HEK293T (cell line): Measurements from ENCODE around the gene NEURL1.

Source experiments
- BHLHE40 ChIP-seq: fragments of 450-650 bp; IDR thresholded peaks from 2 replicates; pipeline ENCODE4 v1.6.1; 2016; ENCODE audit warnings: mild to moderate bottlenecking, moderate library complexity, borderline replicate concordance
- FOXA1 ChIP-seq: fragments of 450-650 bp; IDR thresholded peaks from 2 replicates; pipeline ENCODE4 v1.6.1; 2016; ENCODE audit warnings: mild to moderate bottlenecking
- FOXM1 ChIP-seq: fragments of 450-650 bp; IDR thresholded peaks from 2 replicates; pipeline ENCODE4 v1.6.1; 2017; ENCODE audit warnings: mild to moderate bottlenecking, borderline replicate concordance
- HDGF ChIP-seq: fragments of 450-650 bp; IDR thresholded peaks from 2 replicates; pipeline ENCODE4 v1.6.1; 2017; ENCODE audit warnings: antibody characterized with exemption, borderline replicate concordance
- LEF1 ChIP-seq: fragments of 450-650 bp; IDR thresholded peaks from 2 replicates; pipeline ENCODE4 v1.6.1; 2017; ENCODE audit warnings: mild to moderate bottlenecking, borderline replicate concordance
- NFRKB ChIP-seq: fragments of 450-650 bp; IDR thresholded peaks from 2 replicates; pipeline ENCODE4 v1.6.1; 2016; ENCODE audit warnings: mild to moderate bottlenecking, moderate library complexity
- SP1 ChIP-seq: fragments of 450-650 bp; IDR thresholded peaks from 2 replicates; pipeline ENCODE4 v1.6.1; 2017

GRCh38 chr10:103500481-103500880 lies 7.0 kb downstream of the NEURL1 start:
- TF ChIP-seq LEF1 (no peak), FOXM1 (no peak), FOXA1 (no peak), SP1 (no peak), NFRKB (no peak), BHLHE40 (no peak), HDGF (no peak)
